Lower leg skin (tissue), 3 donors: ENCODE data around the gene SUPT20HL1.

Experiments used
- CTCF ChIP-seq, 3 donors: fragments of 450-650 bp; IDR thresholded peaks; one replicate each; pipeline ENCODE4 v1.5.1; 2016; ENCODE audit warnings: antibody characterized with exemption in 3 of 3, mild to moderate bottlenecking in 3 of 3, moderate library complexity in 2 of 3
- POLR2A ChIP-seq, 2 donors: fragments of 450-650 bp; IDR thresholded peaks; one replicate each; pipeline ENCODE4 v1.6.1; 2016 to 2017; ENCODE audit warnings: antibody characterized with exemption in 2 of 2, mild to moderate bottlenecking in 1 of 2, moderate library complexity in 1 of 2

DNA sequence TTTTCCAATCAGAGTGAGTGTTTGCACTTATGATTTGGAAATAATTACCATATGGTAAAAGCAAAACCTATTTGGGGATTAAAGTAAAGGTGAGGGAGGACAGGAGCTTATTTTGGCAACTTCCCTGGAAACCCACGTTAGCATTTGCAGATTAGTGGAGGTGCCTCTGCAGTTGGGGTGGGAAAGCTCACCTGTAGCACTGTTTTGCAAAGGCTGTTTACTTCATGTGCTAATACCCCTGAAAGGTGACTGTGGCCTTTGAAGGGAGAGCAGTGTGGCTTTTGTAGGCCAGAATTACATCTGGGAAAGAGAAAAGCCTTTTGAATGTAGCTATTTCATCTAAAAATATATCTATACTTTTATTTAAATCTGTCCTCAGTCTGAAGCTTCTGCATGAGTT is 9.4 kb downstream of the SUPT20HL1 start:
- TF ChIP-seq CTCF (IDR thresholded peaks at IDR 0.05): no peak
- TF ChIP-seq POLR2A (IDR thresholded peaks at IDR 0.05): no peak
